ENCODE data around the gene DYNLL1.

The DYNLL1 gene

GRCh38 chr12:120546050-120546386, 50.1 kb downstream of the DYNLL1 start:
- no peak for DNase-seq (ENCODE audit: extremely low read depth in 1 of 2, low read depth in 1 of 2)

Data from activated CD8-positive, alpha-beta memory T cell treated with anti-CD3 and anti-CD28 coated beads for 1 hour (primary cell).